ENCODE measurements around the gene TMEM132A. TPM values are rescaled to one million over a fixed set of nuclear protein-coding genes. Genes with fewer than 3 reads are reported as not detected.

Gene TMEM132A
- total and polyA plus RNA-seq, 2 donors (not counting 1 experiment from before 2014, with no cell fraction given), result 6.9 to 13.2 TPM

DNA sequence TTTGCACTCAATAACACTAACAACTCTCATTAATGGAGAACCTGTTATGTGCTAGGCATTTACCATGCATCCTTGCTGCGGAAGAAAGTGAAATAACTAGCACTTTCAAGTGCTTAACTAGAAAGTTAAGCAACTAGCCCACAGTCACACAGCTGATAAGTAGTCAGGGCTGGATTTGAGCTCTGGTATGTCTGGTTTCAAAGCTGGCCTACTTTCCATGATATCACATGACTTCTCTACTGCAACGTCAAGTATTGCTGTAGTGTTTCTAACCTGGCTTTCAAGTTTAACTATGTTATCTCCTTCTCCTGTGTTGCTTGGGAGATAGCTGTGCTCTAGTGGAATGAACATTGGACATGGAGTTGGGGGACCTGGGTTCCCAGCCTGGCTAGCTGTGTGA is 15.6 kb downstream of the TMEM132A start:
- no peak overlapping the region for H3K27ac ChIP-seq (ENCODE audit: insufficient read depth, low read length)
- H3K4me2 ChIP-seq (ENCODE audit: extremely low read depth, insufficient read depth, low read length), result no peak overlapping the region
- H3K36me3 ChIP-seq (ENCODE audit: control insufficient read depth, insufficient read depth, low read length), result peaks cover 4% of the 10 kb centered on the region
- no peak for DNase-seq (ENCODE audit: low read depth in 2 of 2)
- no peak overlapping the region for H2AFZ ChIP-seq (ENCODE audit: low read length)
- H3K27me3 ChIP-seq (ENCODE audit: control insufficient read depth, insufficient read depth, low read length), result no peaks in the 10 kb centered on the region
- no peak for TF ChIP-seq EZH2 (IDR thresholded peaks at IDR 0.05; ENCODE audit: low read length, missing control alignments)
- TF ChIP-seq, protein P1, sequence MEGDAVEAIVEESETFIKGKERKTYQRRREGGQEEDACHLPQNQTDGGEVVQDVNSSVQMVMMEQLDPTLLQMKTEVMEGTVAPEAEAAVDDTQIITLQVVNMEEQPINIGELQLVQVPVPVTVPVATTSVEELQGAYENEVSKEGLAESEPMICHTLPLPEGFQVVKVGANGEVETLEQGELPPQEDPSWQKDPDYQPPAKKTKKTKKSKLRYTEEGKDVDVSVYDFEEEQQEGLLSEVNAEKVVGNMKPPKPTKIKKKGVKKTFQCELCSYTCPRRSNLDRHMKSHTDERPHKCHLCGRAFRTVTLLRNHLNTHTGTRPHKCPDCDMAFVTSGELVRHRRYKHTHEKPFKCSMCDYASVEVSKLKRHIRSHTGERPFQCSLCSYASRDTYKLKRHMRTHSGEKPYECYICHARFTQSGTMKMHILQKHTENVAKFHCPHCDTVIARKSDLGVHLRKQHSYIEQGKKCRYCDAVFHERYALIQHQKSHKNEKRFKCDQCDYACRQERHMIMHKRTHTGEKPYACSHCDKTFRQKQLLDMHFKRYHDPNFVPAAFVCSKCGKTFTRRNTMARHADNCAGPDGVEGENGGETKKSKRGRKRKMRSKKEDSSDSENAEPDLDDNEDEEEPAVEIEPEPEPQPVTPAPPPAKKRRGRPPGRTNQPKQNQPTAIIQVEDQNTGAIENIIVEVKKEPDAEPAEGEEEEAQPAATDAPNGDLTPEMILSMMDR (conservative IDR thresholded peaks at IDR 0.05 in 1 of 2, IDR thresholded peaks at IDR 0.05 in 1 of 2; ENCODE audit: low read depth in 1 of 2, low read length in 2 of 2), result no peak
- no peaks in the 10 kb centered on the region for H3K79me2 ChIP-seq (ENCODE audit: control insufficient read depth, insufficient read depth, low read length)
- no peak overlapping the region for H3K4me3 ChIP-seq (replicated peaks in 1 of 4; ENCODE audit: control extremely low read depth in 1 of 4, insufficient read depth in 1 of 4, low read depth in 3 of 4, low read length in 4 of 4)
- no peaks in the 10 kb centered on the region for H3K9me3 ChIP-seq (ENCODE audit: control insufficient read depth, insufficient read depth, low read depth, low read length)
- H4K20me1 ChIP-seq (ENCODE audit: control insufficient read depth, extremely low read depth, insufficient read depth, low read length), result no peaks in the 10 kb centered on the region
- no peaks in the 10 kb centered on the region for H3K4me1 ChIP-seq (ENCODE audit: control insufficient read depth, extremely low read depth, insufficient read depth, low read length)
- H3K9ac ChIP-seq (ENCODE audit: insufficient read depth, low read length), result no peak overlapping the region

DNA sequence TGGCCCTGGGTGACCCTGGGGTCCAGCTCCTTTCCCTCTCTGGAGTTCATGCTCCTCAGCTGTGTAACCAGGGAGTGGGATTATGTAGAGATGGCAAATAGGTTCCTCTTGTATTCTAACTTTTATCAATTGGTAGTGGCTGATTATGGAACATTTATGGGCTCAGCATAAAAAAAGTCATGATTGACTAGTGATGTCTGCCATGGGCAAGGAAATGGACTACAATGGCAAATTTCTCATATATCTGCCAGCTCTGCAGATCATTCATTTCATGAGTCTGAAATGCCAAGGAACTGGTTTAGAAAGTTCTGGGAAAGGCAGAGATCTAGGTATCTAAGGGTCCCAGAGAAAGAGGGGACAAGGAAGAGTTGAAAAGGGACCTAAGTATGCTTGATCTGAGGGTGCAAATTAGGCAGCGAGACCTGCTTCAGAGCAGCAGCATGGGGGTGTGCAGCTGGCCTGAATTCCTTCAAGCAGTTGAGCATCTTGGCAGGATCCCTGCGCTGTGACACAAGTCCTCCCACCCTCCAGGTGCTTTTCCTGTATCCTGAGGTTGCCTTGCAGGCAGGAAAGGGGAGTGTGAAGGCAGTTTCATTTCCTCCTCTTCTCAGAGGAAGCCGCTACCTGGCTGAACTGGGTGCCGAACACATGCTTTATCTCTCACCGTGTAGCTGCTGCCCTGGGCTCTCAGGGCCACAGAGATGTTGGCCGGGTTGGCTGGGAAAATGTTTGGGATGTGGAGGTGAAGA is 17.3 kb downstream of the TMEM132A start:
- Histone ChIP-seq H3K79me2 (ENCODE audit: control insufficient read depth, insufficient read depth, low read length) (no peaks in the 10 kb centered on the region), H3K4me1 (ENCODE audit: control insufficient read depth, extremely low read depth, insufficient read depth, low read length) (no peaks in the 10 kb centered on the region), H3K27me3 (ENCODE audit: control insufficient read depth, insufficient read depth, low read length) (no peaks in the 10 kb centered on the region), H3K4me2 (ENCODE audit: extremely low read depth, insufficient read depth, low read length) (no peak overlapping the region), H3K36me3 (ENCODE audit: control insufficient read depth, insufficient read depth, low read length) (peaks cover 4% of the 10 kb centered on the region), H3K27ac (ENCODE audit: insufficient read depth, low read length) (no peak overlapping the region), H3K4me3 (replicated peaks in 1 of 4; ENCODE audit: control extremely low read depth in 1 of 4, insufficient read depth in 1 of 4, low read depth in 3 of 4, low read length in 4 of 4) (no peak overlapping the region), H3K9me3 (ENCODE audit: control insufficient read depth, insufficient read depth, low read depth, low read length) (no peaks in the 10 kb centered on the region), H2AFZ (ENCODE audit: low read length) (no peak overlapping the region), H4K20me1 (ENCODE audit: control insufficient read depth, extremely low read depth, insufficient read depth, low read length) (no peaks in the 10 kb centered on the region), H3K9ac (ENCODE audit: insufficient read depth, low read length) (no peak overlapping the region)
- no peak for TF ChIP-seq EZH2 (IDR thresholded peaks at IDR 0.05; ENCODE audit: low read length, missing control alignments)
- TF ChIP-seq, protein P1 (conservative IDR thresholded peaks at IDR 0.05 in 1 of 2, IDR thresholded peaks at IDR 0.05 in 1 of 2; ENCODE audit: low read depth in 1 of 2, low read length in 2 of 2), result no peak
- DNase-seq (ENCODE audit: low read depth in 2 of 2), result no peak

DNA sequence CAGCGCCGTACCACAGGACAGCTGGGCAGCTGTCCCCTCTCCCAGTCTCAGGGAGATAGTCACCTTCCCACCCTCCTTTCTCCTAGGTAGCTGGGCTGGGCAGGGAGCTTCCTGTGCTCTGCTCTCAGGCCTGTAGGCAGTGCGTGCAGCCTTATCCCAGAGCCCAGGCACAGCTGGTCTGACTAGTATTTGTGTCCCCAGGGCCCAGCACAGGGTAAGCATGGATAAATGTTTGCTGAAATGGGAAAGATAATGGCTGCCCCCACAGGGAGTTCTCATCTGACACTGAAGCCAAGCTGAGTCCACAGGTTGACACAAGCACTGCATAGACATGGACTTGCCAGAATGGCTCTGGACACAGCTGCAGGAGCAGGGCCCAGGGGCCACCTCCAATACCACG is 18.0 kb downstream of the TMEM132A start:
- H2AFZ ChIP-seq (ENCODE audit: low read length), result no peak overlapping the region
- no peaks in the 10 kb centered on the region for H3K4me1 ChIP-seq (ENCODE audit: control insufficient read depth, extremely low read depth, insufficient read depth, low read length)
- no peak overlapping the region for H3K4me3 ChIP-seq (replicated peaks in 1 of 4; ENCODE audit: control extremely low read depth in 1 of 4, insufficient read depth in 1 of 4, low read depth in 3 of 4, low read length in 4 of 4)
- no peak overlapping the region for H3K27ac ChIP-seq (ENCODE audit: insufficient read depth, low read length)
- no peaks in the 10 kb centered on the region for H3K9me3 ChIP-seq (ENCODE audit: control insufficient read depth, insufficient read depth, low read depth, low read length)
- no peak overlapping the region for H3K4me2 ChIP-seq (ENCODE audit: extremely low read depth, insufficient read depth, low read length)
- no peak overlapping the region for H3K9ac ChIP-seq (ENCODE audit: insufficient read depth, low read length)
- TF ChIP-seq, protein P1 (conservative IDR thresholded peaks at IDR 0.05 in 1 of 2, IDR thresholded peaks at IDR 0.05 in 1 of 2; ENCODE audit: low read depth in 1 of 2, low read length in 2 of 2), result no peak
- no peak for TF ChIP-seq EZH2 (IDR thresholded peaks at IDR 0.05; ENCODE audit: low read length, missing control alignments)
- H3K79me2 ChIP-seq (ENCODE audit: control insufficient read depth, insufficient read depth, low read length), result no peaks in the 10 kb centered on the region
- no peaks in the 10 kb centered on the region for H4K20me1 ChIP-seq (ENCODE audit: control insufficient read depth, extremely low read depth, insufficient read depth, low read length)
- H3K36me3 ChIP-seq (ENCODE audit: control insufficient read depth, insufficient read depth, low read length), result peaks cover 4% of the 10 kb centered on the region
- no peak for DNase-seq (ENCODE audit: low read depth in 2 of 2)
- no peaks in the 10 kb centered on the region for H3K27me3 ChIP-seq (ENCODE audit: control insufficient read depth, insufficient read depth, low read length)
